ENCODE data around the gene DNAH9. TPM values are rescaled to one million over a fixed set of nuclear protein-coding genes. Genes with fewer than 3 reads are reported as not detected.

Gene DNAH9
- total RNA-seq, 1 experiment from 2014 or later, result 0.22 TPM

DNA sequence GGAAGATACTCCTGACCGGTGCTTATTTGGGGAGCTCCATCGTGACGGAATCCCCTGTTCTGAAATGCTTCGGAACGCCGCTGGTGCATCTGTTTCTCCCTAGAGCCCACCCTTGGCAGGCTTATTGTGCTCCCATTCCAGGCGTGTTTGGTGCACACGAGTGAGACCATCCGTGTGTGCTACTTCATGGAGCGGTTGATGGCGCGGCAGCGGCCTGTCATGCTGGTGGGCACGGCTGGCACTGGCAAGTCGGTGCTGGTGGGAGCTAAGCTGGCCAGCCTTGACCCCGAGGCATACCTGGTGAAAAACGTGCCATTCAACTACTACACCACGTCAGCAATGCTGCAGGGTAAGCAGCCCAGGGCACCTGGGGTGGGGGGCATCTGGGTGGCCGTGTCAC is 170.7 kb downstream of the DNAH9 start:
- Histone ChIP-seq H4K91ac (ENCODE audit: insufficient read length, low read depth, low read length) (no peak overlapping the region), H2BK20ac (ENCODE audit: low read depth, low read length, poor library complexity, severe bottlenecking) (no peak overlapping the region), H3K14ac (ENCODE audit: insufficient read depth, low read length) (no peak overlapping the region), H2AFZ (ENCODE audit: low read length) (no peak overlapping the region), H4K20me1 (ENCODE audit: control insufficient read depth, insufficient read depth, insufficient read length) (no peaks in the 10 kb centered on the region), H3K27me3 (ENCODE audit: insufficient read depth, low read length) (no peaks in the 10 kb centered on the region), H4K5ac (ENCODE audit: insufficient read length, low read depth, low read length) (no peak overlapping the region), H3K79me1 (ENCODE audit: insufficient read depth, low read depth, low read length, poor library complexity, severe bottlenecking) (no peaks in the 10 kb centered on the region), H3K9ac (ENCODE audit: extremely low read depth, insufficient read length, low read length) (no peak overlapping the region), H4K8ac (replicated peaks; ENCODE audit: insufficient read length, low read depth, low read length) (no peak overlapping the region), H3K23ac (ENCODE audit: insufficient read length, low read depth, low read length) (no peak overlapping the region), H3K23me2 (ENCODE audit: insufficient read length, low read depth, low read length, poor library complexity, severe bottlenecking) (no peaks in the 10 kb centered on the region), H3T11ph (ENCODE audit: low read length) (no peak overlapping the region), H2BK120ac (ENCODE audit: low read depth, low read length, poor library complexity, severe bottlenecking) (no peak overlapping the region), H3K79me2 (ENCODE audit: insufficient read depth, low read length) (no peaks in the 10 kb centered on the region), H2BK12ac (ENCODE audit: insufficient read length, low read depth, low read length) (no peak overlapping the region), H3K4me1 (ENCODE audit: insufficient read depth, low read length) (no peaks in the 10 kb centered on the region), H3K4me2 (ENCODE audit: insufficient read depth, insufficient read length, low read length) (no peak overlapping the region), H3K4ac (ENCODE audit: low read depth, low read length) (no peak overlapping the region), H3K27ac (ENCODE audit: insufficient read length, low read depth, low read length) (no peak overlapping the region), H2BK5ac (ENCODE audit: insufficient read length, low read length) (no peak overlapping the region), H2BK15ac (ENCODE audit: low read depth, low read length) (no peak overlapping the region), H3K56ac (ENCODE audit: insufficient read length, low read depth, low read length) (no peak overlapping the region), H3K9me3 (ENCODE audit: control insufficient read depth, low read depth, low read length) (no peaks in the 10 kb centered on the region), H3K18ac (ENCODE audit: insufficient read length, low read depth, low read length) (no peak overlapping the region), H2AK5ac (ENCODE audit: insufficient read length, low read length) (no peak overlapping the region)
- TF ChIP-seq, protein P1, sequence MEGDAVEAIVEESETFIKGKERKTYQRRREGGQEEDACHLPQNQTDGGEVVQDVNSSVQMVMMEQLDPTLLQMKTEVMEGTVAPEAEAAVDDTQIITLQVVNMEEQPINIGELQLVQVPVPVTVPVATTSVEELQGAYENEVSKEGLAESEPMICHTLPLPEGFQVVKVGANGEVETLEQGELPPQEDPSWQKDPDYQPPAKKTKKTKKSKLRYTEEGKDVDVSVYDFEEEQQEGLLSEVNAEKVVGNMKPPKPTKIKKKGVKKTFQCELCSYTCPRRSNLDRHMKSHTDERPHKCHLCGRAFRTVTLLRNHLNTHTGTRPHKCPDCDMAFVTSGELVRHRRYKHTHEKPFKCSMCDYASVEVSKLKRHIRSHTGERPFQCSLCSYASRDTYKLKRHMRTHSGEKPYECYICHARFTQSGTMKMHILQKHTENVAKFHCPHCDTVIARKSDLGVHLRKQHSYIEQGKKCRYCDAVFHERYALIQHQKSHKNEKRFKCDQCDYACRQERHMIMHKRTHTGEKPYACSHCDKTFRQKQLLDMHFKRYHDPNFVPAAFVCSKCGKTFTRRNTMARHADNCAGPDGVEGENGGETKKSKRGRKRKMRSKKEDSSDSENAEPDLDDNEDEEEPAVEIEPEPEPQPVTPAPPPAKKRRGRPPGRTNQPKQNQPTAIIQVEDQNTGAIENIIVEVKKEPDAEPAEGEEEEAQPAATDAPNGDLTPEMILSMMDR (conservative IDR thresholded peaks at IDR 0.05), result no peak
- H3K4me1 Mint-ChIP-seq, result no peaks in the 10 kb centered on the region; a peak in 1 of 4 replicates
- WGBS (ENCODE audit: extremely low coverage, insufficient read length, low lambda C conversion rate), result no CpG with 5 or more reads among the region's 19 CpGs
- H3K36me3 Mint-ChIP-seq (ENCODE audit: insufficient read depth in 1 of 3, low read depth in 3 of 3), result no peaks in the 10 kb centered on the region
- no peak overlapping the region for H3K4me3 Mint-ChIP-seq
- H3K27ac Mint-ChIP-seq, result no peak overlapping the region
- no peaks in the 10 kb centered on the region for H3K9me3 Mint-ChIP-seq
- H3K27me3 Mint-ChIP-seq (ENCODE audit: low read depth), result no peaks in the 10 kb centered on the region
- no peak for DNase-seq
